Activated CD4-positive, alpha-beta T cell treated with anti-CD3 and anti-CD28 coated beads, Interleukin-2, amount 10 ng/mL, durations not matched to agents 7 days and 5 days (primary cell): ENCODE results near the gene ACOXL. TPM values are rescaled to one million over a fixed set of nuclear protein-coding genes. Genes with fewer than 3 reads are reported as not detected.

ENCODE experiments used
- CTCF ChIA-PET: fragments of 350-600 bp; sonication (Branson Sonifier 250); formaldehyde crosslinking; loops from one replicate; lab custom pipeline; 2021; ENCODE audit warnings: antibody characterized with exemption; lab: Charles Lee
- POLR2A ChIA-PET: fragments of 350-600 bp; sonication (Branson Sonifier 250); formaldehyde crosslinking; loops from one replicate; lab custom pipeline; 2021; ENCODE audit warnings: antibody characterized with exemption; lab: Charles Lee
- DNase-seq: peaks from one replicate; pipeline ENCODE4 v3.0.0-alpha.2; 2020
- H3K27ac Mint-ChIP-seq: one replicate; pipeline ENCODE4 v1.8.0; 2021; ENCODE audit warnings: mild to moderate bottlenecking, moderate library complexity, mixed read lengths
- H3K27me3 Mint-ChIP-seq: one replicate; pipeline ENCODE4 v1.8.0; 2021; ENCODE audit warnings: mixed read lengths
- H3K36me3 Mint-ChIP-seq: one replicate; pipeline ENCODE4 v1.8.0; 2021; ENCODE audit warnings: low read depth, mixed read lengths
- H3K4me1 Mint-ChIP-seq: one replicate; pipeline ENCODE4 v1.8.0; 2021; ENCODE audit warnings: mixed read lengths
- H3K4me3 Mint-ChIP-seq: one replicate; pipeline ENCODE4 v1.8.0; 2021; ENCODE audit warnings: mild to moderate bottlenecking, moderate library complexity, mixed read lengths
- H3K9me3 Mint-ChIP-seq: one replicate; pipeline ENCODE4 v1.8.0; 2021; ENCODE audit warnings: mixed read lengths
- total RNA-seq, 2 experiments: library from RNA; stranded (reverse); gene quantifications; one replicate each; pipeline ENCODE4 v1.2.3, GENCODE V29; 2021

The ACOXL gene
- total RNA-seq, 2 experiments from 2014 or later: 0.15 TPM; not detected in 1

DNA sequence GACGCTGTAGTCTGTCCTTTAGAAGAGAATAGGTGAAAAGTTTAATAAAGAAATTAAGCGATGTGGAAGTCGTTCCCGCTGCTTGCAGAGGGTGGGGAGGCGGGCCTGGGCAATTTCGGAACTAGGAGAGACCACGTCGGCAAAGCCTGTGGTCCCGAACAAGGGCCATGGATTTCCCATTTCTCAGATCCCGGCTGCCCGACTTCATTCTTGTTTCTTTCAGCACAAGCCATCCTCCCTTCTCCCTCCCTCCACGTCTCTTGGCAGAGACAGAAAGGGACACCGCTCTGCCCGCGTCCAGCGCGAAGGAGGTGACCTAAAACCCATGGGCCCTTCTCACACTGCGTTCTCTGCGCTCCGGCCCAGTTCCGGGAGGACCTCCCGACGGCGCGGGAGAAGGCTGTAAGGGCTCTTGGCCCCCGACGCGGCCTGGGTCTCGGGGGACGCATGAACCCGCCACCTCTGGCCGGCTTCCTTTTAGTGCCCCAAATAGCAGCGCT is 386.2 kb downstream of the ACOXL start:
- peak overlapping the region; percentile 69 for H3K4me3 Mint-ChIP-seq
- CTCF ChIA-PET: interaction anchor here (0.6 kb wide), 1 partner anchor 569 kb away, joined by 3 read pairs; no protein-coding TSS in a partner anchor
- no peaks in the 10 kb centered on the region for H3K9me3 Mint-ChIP-seq
- H3K4me1 Mint-ChIP-seq: peaks cover 41% of the 10 kb centered on the region
- DNase-seq: no peak
- peak overlapping the region; percentile 58 for H3K27ac Mint-ChIP-seq
- H3K27me3 Mint-ChIP-seq: peaks cover 57% of the 10 kb centered on the region
- peaks cover 4% of the 10 kb centered on the region for H3K36me3 Mint-ChIP-seq
- POLR2A ChIA-PET: no interaction called here

DNA sequence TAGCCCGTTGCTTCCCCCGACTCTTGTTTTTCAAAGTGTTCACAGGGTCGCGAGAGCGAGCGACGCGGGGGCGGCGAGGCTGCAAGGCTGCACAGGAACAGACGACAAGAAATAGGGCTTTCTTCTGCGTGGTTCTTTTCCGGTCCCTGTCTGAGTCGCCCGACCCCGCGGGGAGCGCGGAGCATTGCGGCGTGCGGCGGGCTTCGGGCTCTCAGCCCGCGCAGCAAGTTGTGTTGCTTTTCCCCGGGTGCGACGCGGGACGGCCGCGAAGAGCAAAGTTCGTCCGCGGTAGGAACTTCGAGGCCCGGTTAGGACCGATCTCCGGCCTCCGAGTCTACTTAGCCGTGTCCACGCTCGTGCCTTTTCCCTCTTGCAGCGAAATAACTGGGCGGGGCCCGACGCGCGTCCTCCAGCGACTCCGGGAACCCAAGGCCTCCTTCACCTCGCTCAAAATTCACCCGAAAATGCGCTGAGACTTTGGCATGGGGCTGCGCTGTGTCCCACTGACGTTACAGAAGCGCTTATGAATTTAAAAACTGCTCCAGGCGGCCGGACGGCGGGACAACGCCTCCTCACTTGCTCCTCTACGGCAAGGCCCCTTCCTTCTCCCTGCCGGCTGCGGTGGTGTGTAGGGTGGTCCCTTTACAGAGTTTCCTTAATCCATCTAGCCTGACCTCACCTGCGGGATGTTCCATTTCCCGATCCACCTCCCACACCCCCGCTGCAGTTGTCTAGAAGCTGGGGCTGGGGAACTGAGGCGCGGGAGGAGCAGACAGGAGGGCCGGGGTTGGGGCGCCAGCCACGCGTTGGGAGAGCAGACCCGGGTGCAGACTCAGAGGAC is 386.8 kb downstream of the ACOXL start:
- Mint-ChIP-seq H3K9me3 (no peaks in the 10 kb centered on the region), H3K4me3 (peak overlapping the region; percentile 69), H3K36me3 (peaks cover 9% of the 10 kb centered on the region), H3K27ac (peak overlapping the region; percentile 57), H3K4me1 (peaks cover 43% of the 10 kb centered on the region), H3K27me3 (peaks cover 53% of the 10 kb centered on the region)
- POLR2A ChIA-PET: no interaction called here
- peak; percentile 25 for DNase-seq
- CTCF ChIA-PET: no interaction called here

GRCh38 chr2:111119822-111120252 is 387.5 kb downstream of the ACOXL start:
- H3K36me3 Mint-ChIP-seq: peaks cover 14% of the 10 kb centered on the region
- peak overlapping the region; percentile 57 for H3K27ac Mint-ChIP-seq
- DNase-seq: no peak
- H3K9me3 Mint-ChIP-seq: no peaks in the 10 kb centered on the region
- CTCF ChIA-PET: interaction anchor here (1.2 kb wide), 1 partner anchor 70 kb away, joined by 4 read pairs; no protein-coding TSS in a partner anchor
- POLR2A ChIA-PET: no interaction called here
- H3K27me3 Mint-ChIP-seq: peaks cover 50% of the 10 kb centered on the region
- H3K4me1 Mint-ChIP-seq: peaks cover 43% of the 10 kb centered on the region
- H3K4me3 Mint-ChIP-seq: peak overlapping the region; percentile 69

DNA sequence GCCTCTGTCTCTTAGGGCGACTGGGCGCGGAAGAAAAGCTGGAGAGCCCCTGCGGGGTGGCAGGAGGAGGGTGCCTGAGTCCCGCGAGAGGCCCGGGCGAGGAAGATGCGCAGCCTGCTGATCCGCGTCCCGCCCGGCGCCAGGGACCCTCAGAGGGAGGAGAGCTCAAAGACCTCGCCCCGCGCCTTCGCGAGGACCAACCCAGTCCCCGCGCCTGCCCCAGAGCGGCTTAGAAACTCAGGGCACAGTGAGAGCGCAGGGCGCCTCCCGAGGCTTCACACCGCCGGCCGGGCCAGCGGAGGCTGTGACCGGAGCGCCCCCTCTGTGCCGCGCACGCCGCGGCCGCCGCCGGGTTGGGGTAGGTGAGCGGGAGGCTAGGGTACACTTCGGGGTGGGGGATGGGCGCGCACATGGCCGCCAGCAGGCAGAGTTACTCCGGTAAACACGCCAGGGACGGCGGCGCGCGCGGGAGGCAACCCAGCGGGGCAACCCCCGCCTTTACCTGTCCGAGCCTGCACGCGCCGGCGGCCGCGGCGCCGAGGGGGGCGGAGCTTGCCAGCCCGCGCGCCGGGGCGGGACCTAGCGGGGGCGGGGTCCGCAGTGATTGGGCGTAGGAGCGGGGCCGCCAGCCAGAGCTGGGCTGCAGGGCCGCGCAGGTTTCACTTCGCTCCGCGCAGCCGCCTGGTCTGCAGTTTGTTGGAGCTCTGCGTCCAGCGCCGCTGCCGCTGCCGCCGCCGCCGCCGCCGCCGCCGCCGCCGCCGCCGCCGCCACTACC is 388.1 kb downstream of the ACOXL start, which contains the start of gene BCL2L11:
Gene BCL2L11 (plus strand): TSS at position 662 of the 775 bp plus-strand sequence. CDS start 2,832 bp downstream, outside the sequence.
- Mint-ChIP-seq H3K36me3 (peaks cover 20% of the 10 kb centered on the region), H3K4me3 (peak within 1 kb of the TSS; percentile 92), H3K27ac (peak within 1 kb of the TSS; percentile 92), H3K4me1 (peaks cover 43% of the 10 kb centered on the region), H3K27me3 (peaks cover 52% of the 10 kb centered on the region), H3K9me3 (no peaks in the 10 kb centered on the region)
- DNase-seq: peak; percentile 86
- ChIA-PET POLR2A (interaction anchor here (1.0 kb wide), 1 partner anchor 88 kb away, joined by 3 read pairs; no protein-coding TSS in a partner anchor), CTCF (interaction anchor here (0.7 to 1.2 kb wide), 5 partner anchors 10 to 70 kb away, joined by 3 to 6 read pairs (median 3); no protein-coding TSS in a partner anchor)

DNA sequence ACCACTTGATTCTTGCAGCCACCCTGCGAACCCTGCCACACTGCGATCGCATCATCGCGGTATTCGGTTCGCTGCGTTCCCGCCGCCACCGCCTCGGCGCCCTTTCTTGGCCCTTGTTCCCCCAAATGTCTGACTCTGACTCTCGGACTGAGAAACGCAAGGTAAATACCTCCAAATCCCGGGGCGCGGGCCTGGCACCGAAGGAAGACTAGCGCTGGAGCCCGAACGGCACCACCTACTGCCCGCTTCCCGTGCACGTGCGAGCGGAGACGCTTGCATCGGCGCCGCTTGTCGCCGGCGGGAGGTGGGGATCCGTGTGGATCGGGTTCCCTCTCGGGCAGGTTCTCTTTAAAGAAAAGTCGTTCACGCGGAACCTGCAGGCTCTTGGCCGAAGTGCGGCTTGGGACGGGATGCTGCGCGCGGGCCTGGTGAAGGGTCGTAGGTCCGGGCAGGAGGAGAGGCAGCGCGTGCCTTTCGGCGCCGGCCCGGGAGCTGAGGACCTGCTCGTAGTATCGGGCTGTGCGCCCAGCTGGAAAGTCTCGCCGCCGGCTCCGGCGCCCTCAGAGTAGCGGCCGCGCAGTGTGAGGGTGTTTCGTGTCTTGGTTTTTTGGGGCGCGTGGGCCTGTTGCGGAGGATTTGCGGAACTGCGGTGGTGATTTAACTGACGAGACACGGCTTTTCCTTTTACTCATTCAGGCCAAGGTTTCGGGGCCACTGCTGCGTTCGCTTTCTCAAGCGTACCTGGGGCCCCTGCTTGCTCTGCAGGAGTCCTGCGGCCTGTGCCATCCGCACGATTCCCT is 388.9 kb downstream of the ACOXL start:
- peak; percentile 53 for DNase-seq
- Mint-ChIP-seq H3K9me3 (no peaks in the 10 kb centered on the region), H3K36me3 (peaks cover 27% of the 10 kb centered on the region), H3K4me1 (peaks cover 40% of the 10 kb centered on the region), H3K27ac (peak overlapping the region; percentile 92), H3K4me3 (peak overlapping the region; percentile 92), H3K27me3 (peaks cover 44% of the 10 kb centered on the region)
- POLR2A ChIA-PET: interaction anchor here (1.0 kb wide), 1 partner anchor 88 kb away, joined by 3 read pairs; no protein-coding TSS in a partner anchor
- CTCF ChIA-PET: interaction anchor here (0.8 to 1.2 kb wide), 4 partner anchors 11 to 71 kb away, joined by 3 to 6 read pairs (median 4); no protein-coding TSS in a partner anchor

GRCh38 chr2:111121828-111122630 is 389.7 kb downstream of the ACOXL start:
- CTCF ChIA-PET: no interaction called here
- DNase-seq: peak; percentile 78
- H3K4me3 Mint-ChIP-seq: peak overlapping the region; percentile 92
- H3K4me1 Mint-ChIP-seq: peaks cover 36% of the 10 kb centered on the region
- H3K36me3 Mint-ChIP-seq: peaks cover 35% of the 10 kb centered on the region
- H3K27me3 Mint-ChIP-seq: peaks cover 36% of the 10 kb centered on the region
- H3K27ac Mint-ChIP-seq: peak overlapping the region; percentile 92
- H3K9me3 Mint-ChIP-seq: no peaks in the 10 kb centered on the region
- POLR2A ChIA-PET: no interaction called here

GRCh38 chr2:111122631-111123421 is 390.5 kb downstream of the ACOXL start:
- POLR2A ChIA-PET: no interaction called here
- H3K4me1 Mint-ChIP-seq: peaks cover 30% of the 10 kb centered on the region

GRCh38 chr2:111123751-111124150 is 391.4 kb downstream of the ACOXL start:
- Mint-ChIP-seq H3K4me1 (peaks cover 20% of the 10 kb centered on the region), H3K27me3 (peaks cover 23% of the 10 kb centered on the region), H3K36me3 (peaks cover 45% of the 10 kb centered on the region), H3K4me3 (peak overlapping the region; percentile 62), H3K9me3 (no peaks in the 10 kb centered on the region), H3K27ac (peak overlapping the region; percentile 33)
- DNase-seq: no peak
- POLR2A ChIA-PET: no interaction called here
- CTCF ChIA-PET: interaction anchor here (0.9 kb wide), 1 partner anchor 13 kb away, joined by 3 read pairs; no protein-coding TSS in a partner anchor

More at GRCh38 chr2:111122631-111123421, 390.5 kb downstream of the ACOXL start:
- peak overlapping the region; percentile 75 for H3K27ac Mint-ChIP-seq
- H3K9me3 Mint-ChIP-seq: no peaks in the 10 kb centered on the region
- peak overlapping the region; percentile 92 for H3K4me3 Mint-ChIP-seq
- peaks cover 31% of the 10 kb centered on the region for H3K27me3 Mint-ChIP-seq
- H3K36me3 Mint-ChIP-seq: peaks cover 37% of the 10 kb centered on the region
- CTCF ChIA-PET: no interaction called here
- DNase-seq: peak; percentile 29

- Mint-ChIP-seq H3K36me3 (peaks cover 58% of the 10 kb centered on the region), H3K4me1 (peaks cover 10% of the 10 kb centered on the region), H3K27me3 (peaks cover 10% of the 10 kb centered on the region), H3K9me3 (no peaks in the 10 kb centered on the region), H3K4me3 (no peak overlapping the region), H3K27ac (no peak overlapping the region)
- ChIA-PET POLR2A (no interaction called here), CTCF (interaction anchor here (1.3 kb wide), 1 partner anchor 63 kb away, joined by 3 read pairs; no protein-coding TSS in a partner anchor)
- no peak for DNase-seq
These were observed 394.2 kb downstream of the ACOXL start for GRCh38 chr2:111126581-111126980.

DNA sequence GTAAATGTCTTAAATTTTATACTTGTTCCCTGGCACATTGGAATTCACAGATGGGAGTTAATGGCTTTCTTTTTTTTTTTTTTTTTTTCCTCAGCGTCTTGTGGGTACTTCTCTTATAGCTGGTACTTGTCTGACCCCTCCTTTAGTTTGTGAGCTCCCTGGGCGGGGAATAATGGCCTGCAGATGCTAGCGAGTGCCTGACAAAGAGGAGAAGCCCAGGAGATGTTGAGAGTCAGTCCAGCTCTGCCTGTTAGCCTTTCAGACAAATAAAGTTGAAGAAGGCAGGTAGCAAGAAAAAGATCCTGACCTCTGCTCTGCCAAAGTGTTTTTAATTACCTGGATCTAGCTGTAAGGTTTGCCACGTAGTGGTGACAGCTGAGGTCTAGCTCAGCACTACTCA is 395.0 kb downstream of the ACOXL start:
- DNase-seq: no peak
- ChIA-PET POLR2A (no interaction called here), CTCF (interaction anchor here (0.9 kb wide), 1 partner anchor 28 kb away, joined by 3 read pairs; no protein-coding TSS in a partner anchor)
- H3K27ac Mint-ChIP-seq: no peak overlapping the region
- peaks cover 10% of the 10 kb centered on the region for H3K27me3 Mint-ChIP-seq
- H3K4me1 Mint-ChIP-seq: peaks cover 10% of the 10 kb centered on the region
- H3K4me3 Mint-ChIP-seq: no peak overlapping the region
- no peaks in the 10 kb centered on the region for H3K9me3 Mint-ChIP-seq
- H3K36me3 Mint-ChIP-seq: peaks cover 58% of the 10 kb centered on the region
